ENCODE data around the gene RASGRP1. TPM values are rescaled to one million over a fixed set of nuclear protein-coding genes. Genes with fewer than 3 reads are reported as not detected.

Gene RASGRP1
- total and polyA plus RNA-seq, 10 of the 15 experiments (the other 5 are each of a cell fraction or from before 2014, with no cell fraction given): 5.6 to 234 (median 20.9) TPM

DNA sequence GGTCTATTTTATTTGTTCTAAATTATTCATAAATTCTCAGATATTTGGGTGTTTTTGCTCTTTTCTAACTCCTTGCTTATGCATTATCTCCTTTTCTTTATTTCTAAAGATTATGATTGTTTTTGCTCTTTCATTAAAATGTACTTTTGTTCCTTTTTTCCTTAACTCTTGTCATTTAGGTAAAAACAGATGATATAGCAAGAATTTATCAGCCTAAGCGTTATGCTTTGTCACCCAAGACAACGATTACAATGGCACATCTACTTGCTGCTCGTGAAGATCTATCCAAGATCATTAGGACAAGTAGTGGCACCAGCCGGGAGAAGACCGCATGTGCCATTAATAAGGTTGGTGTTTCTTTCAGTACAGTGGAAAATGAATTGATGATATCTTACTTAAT is 83.5 kb downstream of the RASGRP1 start:
- WGBS (ENCODE audit: insufficient coverage, insufficient replicate concordance, low lambda C conversion rate, missing lambda C conversion rate): 100% methylated on average over 5 of the region's 5 CpGs
- DNase-seq (ENCODE audit: low read depth, low spot score) (no peak), ATAC-seq (no peak), FAIRE-seq (no peak)
- no peak for TF ChIP-seq RUNX3 (IDR thresholded peaks at IDR 0.05; ENCODE audit: low read length)
- no peak for TF ChIP-seq SP1 (IDR thresholded peaks at IDR 0.05; ENCODE audit: low read depth, low read length)
- TF ChIP-seq KLF5 (IDR thresholded peaks at IDR 0.05; ENCODE audit: partially characterized antibody): no peak
- no peak for TF ChIP-seq CREM (IDR thresholded peaks at IDR 0.05; ENCODE audit: low read depth)
- TF ChIP-seq, protein P1, sequence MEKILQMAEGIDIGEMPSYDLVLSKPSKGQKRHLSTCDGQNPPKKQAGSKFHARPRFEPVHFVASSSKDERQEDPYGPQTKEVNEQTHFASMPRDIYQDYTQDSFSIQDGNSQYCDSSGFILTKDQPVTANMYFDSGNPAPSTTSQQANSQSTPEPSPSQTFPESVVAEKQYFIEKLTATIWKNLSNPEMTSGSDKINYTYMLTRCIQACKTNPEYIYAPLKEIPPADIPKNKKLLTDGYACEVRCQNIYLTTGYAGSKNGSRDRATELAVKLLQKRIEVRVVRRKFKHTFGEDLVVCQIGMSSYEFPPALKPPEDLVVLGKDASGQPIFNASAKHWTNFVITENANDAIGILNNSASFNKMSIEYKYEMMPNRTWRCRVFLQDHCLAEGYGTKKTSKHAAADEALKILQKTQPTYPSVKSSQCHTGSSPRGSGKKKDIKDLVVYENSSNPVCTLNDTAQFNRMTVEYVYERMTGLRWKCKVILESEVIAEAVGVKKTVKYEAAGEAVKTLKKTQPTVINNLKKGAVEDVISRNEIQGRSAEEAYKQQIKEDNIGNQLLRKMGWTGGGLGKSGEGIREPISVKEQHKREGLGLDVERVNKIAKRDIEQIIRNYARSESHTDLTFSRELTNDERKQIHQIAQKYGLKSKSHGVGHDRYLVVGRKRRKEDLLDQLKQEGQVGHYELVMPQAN (conservative IDR thresholded peaks at IDR 0.05): no peak
- TF ChIP-seq NFXL1 (IDR thresholded peaks at IDR 0.05; ENCODE audit: borderline replicate concordance): no peak
- TF ChIP-seq CREB1 (IDR thresholded peaks at IDR 0.05; ENCODE audit: low read depth): no peak
- TF ChIP-seq RCOR1 (conservative IDR thresholded peaks at IDR 0.05; ENCODE audit: low read depth, low read length): no peak
- no peak for TF ChIP-seq LARP7 (IDR thresholded peaks at IDR 0.05)
- no peak for TF ChIP-seq ATF7 (IDR thresholded peaks at IDR 0.05; ENCODE audit: low read depth)
- no peak for TF ChIP-seq TCF12 (IDR thresholded peaks at IDR 0.05; ENCODE audit: low read depth, low read length)
- TF ChIP-seq ZSCAN29 (IDR thresholded peaks at IDR 0.05): no peak
- TF ChIP-seq, protein P2, sequence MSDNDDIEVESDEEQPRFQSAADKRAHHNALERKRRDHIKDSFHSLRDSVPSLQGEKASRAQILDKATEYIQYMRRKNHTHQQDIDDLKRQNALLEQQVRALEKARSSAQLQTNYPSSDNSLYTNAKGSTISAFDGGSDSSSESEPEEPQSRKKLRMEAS (IDR thresholded peaks at IDR 0.05; ENCODE audit: low read depth, low read length): no peak
- no peak for TF ChIP-seq RAD51 (IDR thresholded peaks at IDR 0.05)
- no peak for TF ChIP-seq EGR1 (IDR thresholded peaks at IDR 0.05; ENCODE audit: borderline replicate concordance in 1 of 2, low read depth in 2 of 2, low read length in 2 of 2)
- in situ Hi-C loops (cut with MboI) (no loop called here), intact Hi-C loops (cut with micrococcal nuclease; ENCODE audit: unreplicated experiment) (no loop called here)
- no TSS peak for BruUV-seq (replicated peaks)
- Histone ChIP-seq H3K79me2 (ENCODE audit: control insufficient read depth, insufficient read depth, low read length) (no peaks in the 10 kb centered on the region), H3K4me1 (ENCODE audit: control insufficient read depth, insufficient read depth, low read length) (no peaks in the 10 kb centered on the region), H3K9ac (ENCODE audit: control insufficient read depth, insufficient read depth, low read length) (no peak overlapping the region), H3K27me3 (replicated peaks in 1 of 2; ENCODE audit: control insufficient read depth in 2 of 2, insufficient read depth in 2 of 2, low read length in 1 of 2) (no peaks in the 10 kb centered on the region), H3K4me3 (no peak overlapping the region), H3K4me2 (ENCODE audit: control insufficient read depth, insufficient read depth) (no peak overlapping the region), H2AFZ (ENCODE audit: control insufficient read depth, low read depth, low read length) (no peak overlapping the region), H3K27ac (ENCODE audit: control insufficient read depth, insufficient read depth) (no peak overlapping the region), H3K9me3 (replicated peaks; ENCODE audit: control insufficient read depth, insufficient read depth, low read length) (no peaks in the 10 kb centered on the region), H4K20me1 (ENCODE audit: control insufficient read depth, insufficient read depth) (no peaks in the 10 kb centered on the region), H3K36me3 (ENCODE audit: control insufficient read depth in 2 of 2, insufficient read depth in 2 of 2, low read length in 1 of 2) (peaks cover 0 to 20% of the 10 kb centered on the region in 2 experiments; a peak in 3 of 4 replicates)
- RAD21 ChIA-PET (ENCODE audit: unreplicated experiment): interaction anchor here (2.1 kb wide), 1 partner anchor 209 kb away, joined by 11 read pairs; no protein-coding TSS in a partner anchor
- CTCF ChIA-PET: interaction anchor here (1.6 to 2.3 kb wide), 3 partner anchors 203 to 218 kb away, joined by 7 to 16 read pairs (median 12); no protein-coding TSS in a partner anchor
- POLR2A ChIA-PET: no interaction called here
- SMC1A ChIA-PET (ENCODE audit: uncharacterized antibody, unreplicated experiment): interaction anchor here (1.1 to 2.1 kb wide), 5 partner anchors 9 to 218 kb away, joined by 4 to 10 read pairs (median 6); no protein-coding TSS in a partner anchor

Data from GM12878 (cell line).